ENCODE results near the gene LIMK1.

The LIMK1 gene

GRCh38 chr7:74047804-74048380, 35.7 kb upstream of the LIMK1 start:
- Histone ChIP-seq H3K27me3 (replicated peaks; ENCODE audit: control insufficient read depth, insufficient read depth, low read length) (no peaks in the 10 kb centered on the region; the same call in none of the 2 replicates), H3K4me3 (replicated peaks; ENCODE audit: low read depth, low read length) (no peak overlapping the region), H3K36me3 (ENCODE audit: control insufficient read depth, insufficient read depth, low read length) (no peaks in the 10 kb centered on the region)
- TF ChIP-seq CTCF (IDR thresholded peaks at IDR 0.05; ENCODE audit: insufficient read depth, low read length, poor library complexity, severe bottlenecking): no peak
- no peak for DNase-seq (ENCODE audit: extremely low read depth, insufficient read length)

GRCh38 chr7:74048999-74049599, 34.5 kb upstream of the LIMK1 start:
- Histone ChIP-seq H3K4me3 (replicated peaks; ENCODE audit: low read depth, low read length) (no peak overlapping the region), H3K27me3 (replicated peaks; ENCODE audit: control insufficient read depth, insufficient read depth, low read length) (no peaks in the 10 kb centered on the region; the same call in none of the 2 replicates), H3K36me3 (ENCODE audit: control insufficient read depth, insufficient read depth, low read length) (no peaks in the 10 kb centered on the region)
- no peak for DNase-seq (ENCODE audit: extremely low read depth, insufficient read length)
- TF ChIP-seq CTCF (IDR thresholded peaks at IDR 0.05; ENCODE audit: insufficient read depth, low read length, poor library complexity, severe bottlenecking): no peak

- Histone ChIP-seq H3K4me3 (replicated peaks; ENCODE audit: low read depth, low read length) (no peak overlapping the region), H3K27me3 (replicated peaks; ENCODE audit: control insufficient read depth, insufficient read depth, low read length) (no peaks in the 10 kb centered on the region; the same call in none of the 2 replicates), H3K36me3 (ENCODE audit: control insufficient read depth, insufficient read depth, low read length) (no peaks in the 10 kb centered on the region)
- no peak for DNase-seq (ENCODE audit: extremely low read depth, insufficient read length)
- no peak for TF ChIP-seq CTCF (IDR thresholded peaks at IDR 0.05; ENCODE audit: insufficient read depth, low read length, poor library complexity, severe bottlenecking)
These were observed 33.4 kb upstream of the LIMK1 start for GRCh38 chr7:74049997-74050798.

GRCh38 chr7:74051193-74051592, 32.4 kb upstream of the LIMK1 start:
- no peak for DNase-seq (ENCODE audit: extremely low read depth, insufficient read length)
- TF ChIP-seq CTCF (IDR thresholded peaks at IDR 0.05; ENCODE audit: insufficient read depth, low read length, poor library complexity, severe bottlenecking): no peak
- Histone ChIP-seq H3K36me3 (ENCODE audit: control insufficient read depth, insufficient read depth, low read length) (no peaks in the 10 kb centered on the region), H3K4me3 (replicated peaks; ENCODE audit: low read depth, low read length) (no peak overlapping the region), H3K27me3 (replicated peaks; ENCODE audit: control insufficient read depth, insufficient read depth, low read length) (no peaks in the 10 kb centered on the region; the same call in none of the 2 replicates)

GRCh38 chr7:74051629-74052410, 31.8 kb upstream of the LIMK1 start:
- no peaks in the 10 kb centered on the region; the same call in none of the 2 replicates for H3K27me3 ChIP-seq (replicated peaks; ENCODE audit: control insufficient read depth, insufficient read depth, low read length)
- peak; percentile 33 for TF ChIP-seq CTCF (IDR thresholded peaks at IDR 0.05; ENCODE audit: insufficient read depth, low read length, poor library complexity, severe bottlenecking)
- no peaks in the 10 kb centered on the region for H3K36me3 ChIP-seq (ENCODE audit: control insufficient read depth, insufficient read depth, low read length)
- no peak overlapping the region for H3K4me3 ChIP-seq (replicated peaks; ENCODE audit: low read depth, low read length)
- no peak for DNase-seq (ENCODE audit: extremely low read depth, insufficient read length)
